ENCODE data around the gene NHLRC2.

GRCh38 chr10:113819989-113820388 lies 34.5 kb upstream of the NHLRC2 start:
- TF ChIP-seq CTCF (IDR thresholded peaks at IDR 0.05; ENCODE audit: poor library complexity, severe bottlenecking) = no peak
- TF ChIP-seq TAF1 (IDR thresholded peaks at IDR 0.05; ENCODE audit: low read depth) = no peak
- TF ChIP-seq SMC3 (conservative IDR thresholded peaks at IDR 0.05; ENCODE audit: poor library complexity) = no peak
- TF ChIP-seq RAD21 (conservative IDR thresholded peaks at IDR 0.05) = no peak
- TF ChIP-seq EZH2 (IDR thresholded peaks at IDR 0.05; ENCODE audit: borderline replicate concordance, insufficient read depth, low read length, poor library complexity, severe bottlenecking) = no peak
- no peak for TF ChIP-seq POLR2AphosphoS5 (IDR thresholded peaks at IDR 0.05)

All from neural cell (in vitro differentiated cells).